ENCODE data around the gene RPRM.

RPRM gene

GRCh38 chr2:153431114-153431513 lies 47.4 kb downstream of the RPRM start:
- no peak overlapping the region for H3K27ac ChIP-seq
- no peak for TF ChIP-seq ZFX (IDR thresholded peaks at IDR 0.05; ENCODE audit: borderline replicate concordance)
- TF ChIP-seq CTCF (IDR thresholded peaks at IDR 0.05), result no peak

Measured in 22Rv1 (cell line).